Mesenchymal stem cell (in vitro differentiated cells and primary cell): ENCODE data around the gene CLEC16A.

Source experiments
- DNase-seq: peaks from one replicate; pipeline ENCODE4 v3.0.0-alpha.2; 2013
- H2AFZ ChIP-seq: one replicate; pipeline ENCODE4 v1.6.1; 2013; ENCODE audit warnings: low read depth, mild to moderate bottlenecking, control low read depth, inconsistent platforms, low read length, moderate library complexity
- H2AK5ac ChIP-seq: 2 replicates; pipeline ENCODE4 v1.6.1; 2013; ENCODE audit warnings: low read length, moderate library complexity, mild to moderate bottlenecking, inconsistent platforms; ENCODE audit not compliant: severe bottlenecking
- H2BK120ac ChIP-seq: one replicate; pipeline ENCODE4 v1.6.1; 2013; ENCODE audit warnings: low read depth, mild to moderate bottlenecking, inconsistent platforms, low read length, moderate library complexity
- H2BK12ac ChIP-seq, 2 experiments: one replicate each; pipeline ENCODE4 v1.6.1; 2013; ENCODE audit warnings: inconsistent platforms in 2 of 2, low read length in 2 of 2, mild to moderate bottlenecking in 2 of 2, moderate library complexity in 2 of 2, control low read depth in 1 of 2
- H2BK15ac ChIP-seq: one replicate; pipeline ENCODE4 v1.6.1; 2013; ENCODE audit warnings: mild to moderate bottlenecking, low read depth, inconsistent platforms; ENCODE audit not compliant: poor library complexity, severe bottlenecking
- H2BK5ac ChIP-seq: 2 replicates; pipeline ENCODE4 v1.6.1; 2013; ENCODE audit warnings: low read depth, mild to moderate bottlenecking, low read length, control low read depth, inconsistent platforms; ENCODE audit not compliant: poor library complexity, severe bottlenecking
- H3K14ac ChIP-seq, 2 experiments: one replicate each; pipeline ENCODE4 v1.6.1; 2013; ENCODE audit warnings: inconsistent platforms in 2 of 2, low read length in 2 of 2, control low read depth in 1 of 2, mild to moderate bottlenecking in 1 of 2, moderate library complexity in 1 of 2
- H3K18ac ChIP-seq, 2 experiments: one replicate each; pipeline ENCODE4 v1.6.1; 2013; ENCODE audit warnings: inconsistent platforms in 2 of 2, low read length in 2 of 2, control low read depth in 1 of 2, low read depth in 1 of 2, mild to moderate bottlenecking in 1 of 2
- H3K23ac ChIP-seq, 2 experiments: one replicate each; pipeline ENCODE4 v1.6.1; 2013; ENCODE audit warnings: inconsistent platforms in 2 of 2, low read length in 2 of 2, mild to moderate bottlenecking in 2 of 2, moderate library complexity in 2 of 2, control low read depth in 1 of 2
- H3K27ac ChIP-seq: 2 replicates; pipeline ENCODE4 v1.5.1; 2013; ENCODE audit warnings: mild to moderate bottlenecking, moderate library complexity, low read length, control low read depth, inconsistent platforms; ENCODE audit not compliant: poor library complexity, severe bottlenecking
- H3K27me3 ChIP-seq, 2 experiments: 2 replicates each; pipeline versions ENCODE4 v1.6.1 to v1.7.0; 2013; ENCODE audit warnings: low read length in 2 of 2, mild to moderate bottlenecking in 2 of 2, moderate library complexity in 2 of 2, control low read depth in 1 of 2, inconsistent platforms in 1 of 2; ENCODE audit not compliant: control insufficient read depth in 1 of 2, insufficient read depth in 1 of 2
- H3K36me3 ChIP-seq, 2 experiments: 2 replicates each; pipeline versions ENCODE4 v1.6.1 to v1.7.0; 2013; ENCODE audit warnings: low read length in 2 of 2, control low read depth in 1 of 2, inconsistent platforms in 1 of 2, low read depth in 1 of 2, mild to moderate bottlenecking in 1 of 2; ENCODE audit not compliant: insufficient read depth in 2 of 2, control insufficient read depth in 1 of 2
- H3K4ac ChIP-seq, 2 experiments: one replicate each; pipeline ENCODE4 v1.6.1; 2013; ENCODE audit warnings: inconsistent platforms in 2 of 2, low read length in 2 of 2, mild to moderate bottlenecking in 2 of 2, moderate library complexity in 2 of 2, control low read depth in 1 of 2, low read depth in 1 of 2
- H3K4me1 ChIP-seq: 2 replicates; pipeline ENCODE4 v1.6.1; 2013; ENCODE audit warnings: low read depth, low read length, control low read depth; ENCODE audit not compliant: control insufficient read depth, insufficient read depth
- H3K4me2 ChIP-seq: 2 replicates; pipeline ENCODE4 v1.6.1; 2013; ENCODE audit warnings: low read length, mild to moderate bottlenecking, inconsistent platforms; ENCODE audit not compliant: poor library complexity, severe bottlenecking
- H3K4me3 ChIP-seq, 2 experiments: 2 replicates each; pipeline versions ENCODE4 v1.5.1 to v1.7.0; 2013; ENCODE audit warnings: low read length in 2 of 2, mild to moderate bottlenecking in 2 of 2, control low read depth in 1 of 2, low read depth in 1 of 2; ENCODE audit not compliant: insufficient read depth in 1 of 2
- H3K79me1 ChIP-seq: replicated peaks from 2 replicates; pipeline ENCODE4 v1.6.1; 2013; ENCODE audit warnings: mild to moderate bottlenecking, control low read depth, low read length, inconsistent platforms; ENCODE audit not compliant: poor library complexity, severe bottlenecking
- H3K9ac ChIP-seq: 2 replicates; pipeline ENCODE4 v1.7.0; 2013; ENCODE audit warnings: mild to moderate bottlenecking, low read length, moderate library complexity
- H3K9me3 ChIP-seq: 2 replicates; pipeline ENCODE4 v1.7.0; 2013; ENCODE audit warnings: mild to moderate bottlenecking, low read length; ENCODE audit not compliant: control insufficient read depth
- H4K8ac ChIP-seq: one replicate; pipeline ENCODE4 v1.6.1; 2013; ENCODE audit warnings: inconsistent platforms, mild to moderate bottlenecking, low read length, moderate library complexity
- H4K91ac ChIP-seq: one replicate; pipeline ENCODE4 v1.6.1; 2013; ENCODE audit warnings: mild to moderate bottlenecking, low read length, inconsistent platforms
- WGBS: methylation state at CpG from one replicate; pipeline ENCODE4 v1.1.7; 2013; ENCODE audit warnings: mixed read lengths; 5-methylcytosine and 5-hydroxymethylcytosine counted together

Gene CLEC16A

DNA sequence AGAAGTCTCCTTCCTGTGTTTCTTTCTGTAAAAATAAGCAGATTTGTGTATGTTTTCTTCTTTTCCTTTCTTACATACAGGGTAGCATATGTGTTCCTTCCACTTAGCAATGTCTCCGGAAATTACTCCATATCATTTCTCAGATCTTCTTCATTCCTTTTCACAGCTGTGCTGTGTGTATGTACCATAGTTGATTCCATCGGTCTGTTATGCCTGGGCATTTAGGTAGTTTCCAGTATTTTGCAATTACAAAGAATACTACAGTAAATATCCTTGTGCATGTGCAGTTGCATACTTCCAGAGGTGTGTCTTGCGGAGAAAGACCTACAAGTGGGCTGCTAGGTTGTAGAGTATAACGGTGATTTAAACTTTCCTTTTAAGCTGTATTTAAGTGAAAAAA is 69.8 kb downstream of the CLEC16A start:
- peaks cover 10% of the 10 kb centered on the region for H3K4me1 ChIP-seq
- H3K4ac ChIP-seq, result no peak overlapping the region
- no peak overlapping the region for H3K18ac ChIP-seq
- H3K9ac ChIP-seq, result no peak overlapping the region
- H4K8ac ChIP-seq, result no peak overlapping the region
- no peak overlapping the region for H2BK15ac ChIP-seq
- DNase-seq, result peak; percentile 90
- no peak overlapping the region for H2BK5ac ChIP-seq
- H3K4me2 ChIP-seq, result no peak overlapping the region
- no peak overlapping the region for H3K4me3 ChIP-seq
- H3K79me1 ChIP-seq, result peaks cover 19% of the 10 kb centered on the region
- H3K14ac ChIP-seq, result no peak overlapping the region
- H2AFZ ChIP-seq, result no peak overlapping the region
- H2BK120ac ChIP-seq, result no peak overlapping the region
- no peak overlapping the region for H2AK5ac ChIP-seq
- peaks cover 3 to 17% of the 10 kb centered on the region in 2 experiments for H3K36me3 ChIP-seq
- H4K91ac ChIP-seq, result no peak overlapping the region
- H2BK12ac ChIP-seq, result no peak overlapping the region
- H3K23ac ChIP-seq, result no peak overlapping the region
- no peaks in the 10 kb centered on the region for H3K9me3 ChIP-seq
- no peaks in the 10 kb centered on the region for H3K27me3 ChIP-seq
- 54% methylated on average over 2 of the region's 4 CpGs for WGBS
- H3K27ac ChIP-seq, result no peak overlapping the region

GRCh38 chr16:11015076-11015475 is 70.7 kb downstream of the CLEC16A start:
- Histone ChIP-seq H3K27me3 (no peaks in the 10 kb centered on the region), H2AFZ (no peak overlapping the region), H3K4me3 (no peak overlapping the region), H3K4me2 (no peak overlapping the region), H3K36me3 (peaks cover 3 to 16% of the 10 kb centered on the region in 2 experiments), H2BK12ac (peak overlapping the region; percentile 81 to 94), H4K91ac (peak overlapping the region; percentile 84), H3K14ac (no peak overlapping the region), H3K27ac (no peak overlapping the region), H2BK5ac (no peak overlapping the region), H3K9ac (no peak overlapping the region), H3K9me3 (no peaks in the 10 kb centered on the region), H3K18ac (peak overlapping the region in 1 of 2 experiments; percentile 30), H3K23ac (no peak overlapping the region), H3K4ac (peak overlapping the region in 1 of 2 experiments; percentile 57), H2BK120ac (no peak overlapping the region), H4K8ac (peak overlapping the region; percentile 5), H2BK15ac (no peak overlapping the region), H3K4me1 (peaks cover 10% of the 10 kb centered on the region), H2AK5ac (no peak overlapping the region), H3K79me1 (peaks cover 14% of the 10 kb centered on the region)
- WGBS, result 94% methylated on average over 6 of the region's 6 CpGs
- no peak for DNase-seq

DNA sequence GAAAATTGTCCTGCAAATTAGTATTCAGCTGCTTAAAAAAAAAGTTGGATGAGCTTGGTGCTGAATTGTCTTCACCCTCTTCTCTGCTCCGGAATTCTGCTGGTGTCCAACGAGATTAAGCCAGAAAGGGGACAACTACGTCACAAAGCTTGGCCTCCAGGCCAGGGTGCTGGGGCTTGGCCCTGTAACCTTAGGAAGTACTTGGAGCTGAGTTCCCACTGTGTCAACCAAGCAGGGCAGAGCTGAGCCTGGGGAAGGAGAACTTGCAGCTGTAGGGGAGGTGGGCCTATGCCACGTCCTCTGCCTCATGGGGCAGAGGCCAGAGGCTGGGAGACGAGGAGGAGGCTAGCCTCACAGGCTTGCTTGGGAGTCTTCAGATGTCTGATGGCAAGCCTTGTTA is 71.2 kb downstream of the CLEC16A start:
- Histone ChIP-seq H3K4me2 (no peak overlapping the region), H2AK5ac (no peak overlapping the region), H3K4me1 (peaks cover 10% of the 10 kb centered on the region), H3K4me3 (no peak overlapping the region), H4K91ac (peak overlapping the region; percentile 3), H3K27me3 (no peaks in the 10 kb centered on the region), H2BK5ac (no peak overlapping the region), H2BK15ac (no peak overlapping the region), H3K23ac (no peak overlapping the region), H3K9ac (no peak overlapping the region), H2BK120ac (no peak overlapping the region), H3K14ac (peak overlapping the region in 1 of 2 experiments; percentile 85), H2BK12ac (peak overlapping the region; percentile 14 to 89), H2AFZ (no peak overlapping the region), H3K18ac (peak overlapping the region in 1 of 2 experiments; percentile 81), H3K27ac (no peak overlapping the region), H3K9me3 (no peaks in the 10 kb centered on the region), H3K4ac (no peak overlapping the region), H3K79me1 (peaks cover 11% of the 10 kb centered on the region), H3K36me3 (peaks cover 3 to 21% of the 10 kb centered on the region in 2 experiments), H4K8ac (peak overlapping the region; percentile 22)
- 99% methylated on average over 5 of the region's 5 CpGs for WGBS
- DNase-seq, result no peak

- H4K8ac ChIP-seq, result peak overlapping the region; percentile 57
- DNase-seq, result peak; percentile 20
- 67% methylated on average over 3 of the region's 3 CpGs for WGBS
- no peak overlapping the region for H3K14ac ChIP-seq
- H3K4me3 ChIP-seq, result no peak overlapping the region
- H4K91ac ChIP-seq, result peak overlapping the region; percentile 79
- no peak overlapping the region for H3K4me2 ChIP-seq
- H2BK12ac ChIP-seq, result peak overlapping the region; percentile 5 to 68
- H3K18ac ChIP-seq, result peak overlapping the region; percentile 13 to 46
- H3K27me3 ChIP-seq, result no peaks in the 10 kb centered on the region
- H2BK5ac ChIP-seq, result no peak overlapping the region
- H2BK120ac ChIP-seq, result no peak overlapping the region
- H3K79me1 ChIP-seq, result peaks cover 11% of the 10 kb centered on the region
- no peak overlapping the region for H3K23ac ChIP-seq
- H3K4me1 ChIP-seq, result peaks cover 10% of the 10 kb centered on the region
- no peak overlapping the region for H2AFZ ChIP-seq
- H3K27ac ChIP-seq, result no peak overlapping the region
- no peak overlapping the region for H2BK15ac ChIP-seq
- H3K4ac ChIP-seq, result no peak overlapping the region
- peaks cover 3 to 25% of the 10 kb centered on the region in 2 experiments for H3K36me3 ChIP-seq
- H3K9me3 ChIP-seq, result no peaks in the 10 kb centered on the region
- H2AK5ac ChIP-seq, result no peak overlapping the region
- H3K9ac ChIP-seq, result no peak overlapping the region
Measured at GRCh38 chr16:11016524-11016988, 72.2 kb downstream of the CLEC16A start.
